ENCODE data around the gene CFHR2. TPM values are rescaled to one million over a fixed set of nuclear protein-coding genes. Genes with fewer than 3 reads are reported as not detected.
"Not testable (repeated sequence)": the region's sequence is repeated elsewhere in the genome, so short reads cannot be mapped to it uniquely, and the experiment has no call there.

Gene CFHR2
- under 1 TPM in 2 of 12 donors, not detected in 10; 0.23 to 0.74 TPM for polyA plus RNA-seq (ENCODE audit: insufficient read length in 12 of 12)
- long read RNA-seq, donor 1, result 0 reads
- long read RNA-seq, donor 2, result 0 reads
- long read RNA-seq, donor 3, result 0 reads
- long read RNA-seq, donor 4, result 0 reads
- long read RNA-seq, donor 5, result 0 reads
- long read RNA-seq, donor 6, result 0 reads
- long read RNA-seq, donor 7, result 0 reads
- long read RNA-seq, donor 8, result 0 reads
- long read RNA-seq, donor 9, result 0 reads
- long read RNA-seq, donor 10, result 0 reads
- long read RNA-seq, donor 11, result 0 reads

DNA sequence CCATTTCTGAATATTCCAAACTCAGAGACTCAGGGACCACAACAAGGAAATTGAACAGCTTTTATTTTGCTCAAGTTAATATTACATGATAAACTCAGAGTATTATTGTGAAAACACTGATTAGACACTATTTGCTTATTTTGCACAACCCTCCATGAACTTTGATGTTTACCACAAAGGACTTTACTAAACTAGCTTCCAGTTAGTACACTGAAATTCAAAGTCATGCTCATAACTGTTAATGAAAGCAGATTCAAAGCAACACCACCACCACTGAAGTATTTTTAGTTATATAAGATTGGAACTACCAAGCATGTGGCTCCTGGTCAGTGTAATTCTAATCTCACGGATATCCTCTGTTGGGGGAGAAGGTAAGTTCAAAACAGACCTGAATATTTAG, at the start of gene CFHR2:
TSS of gene CFHR2 (plus strand) at position 171 of the 400 bp plus-strand sequence. CDS start at position 314, 143 bp downstream.
- DNase-seq, result not testable (repeated sequence)

DNA sequence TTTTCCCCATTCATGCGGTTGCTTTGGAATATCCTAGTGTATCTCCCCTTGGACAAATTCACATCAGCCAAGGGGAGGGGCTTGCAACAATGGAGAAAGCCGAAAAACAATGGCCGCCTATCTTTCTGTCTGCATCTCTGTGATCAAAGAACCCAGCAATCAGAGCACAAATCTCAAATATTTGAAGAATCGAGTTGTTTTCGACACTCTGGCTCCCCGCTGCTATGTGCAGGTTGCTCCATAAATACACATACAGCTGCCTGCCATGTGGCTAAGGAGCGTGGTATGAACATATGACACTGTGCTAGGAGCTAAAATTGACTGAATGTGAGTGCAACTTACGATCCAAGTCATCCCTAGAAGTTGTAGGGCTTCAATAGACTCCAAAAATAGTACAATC, 47.2 kb upstream of the CFHR2 start:
- no peak for DNase-seq

DNA sequence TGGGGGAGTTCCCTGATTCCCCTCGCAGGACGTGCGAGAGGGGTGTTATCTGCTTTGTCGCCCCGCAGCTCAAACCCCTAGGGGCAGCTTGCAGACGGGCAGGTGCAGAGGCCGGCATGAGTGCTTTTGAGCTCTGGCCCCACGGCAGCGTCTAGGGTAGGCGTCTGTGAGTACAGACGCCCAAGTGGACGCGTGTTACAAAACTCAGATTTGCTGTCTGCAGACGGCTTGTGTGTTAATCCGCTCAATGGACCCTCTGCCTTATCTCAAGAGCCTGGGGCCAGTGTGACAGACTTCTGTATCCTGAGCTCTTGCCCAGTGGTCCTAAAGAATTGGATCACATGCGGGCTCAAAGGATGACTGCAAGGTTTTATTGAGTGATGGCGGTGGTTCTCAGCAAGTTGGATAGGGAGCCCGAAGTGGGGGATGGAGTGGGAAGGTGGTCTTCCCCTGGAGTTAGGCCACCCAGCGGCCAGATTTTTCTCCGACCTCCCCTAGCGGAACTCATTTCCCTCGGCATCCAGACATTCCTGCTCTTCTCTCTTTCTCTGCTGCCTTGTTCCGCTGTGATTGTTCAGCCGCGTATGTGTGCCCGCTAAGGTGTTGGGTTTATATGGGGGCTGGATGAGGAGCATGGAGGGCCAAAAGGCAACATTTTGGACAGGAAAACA, 46.2 kb upstream of the CFHR2 start:
- DNase-seq, result no peak

DNA sequence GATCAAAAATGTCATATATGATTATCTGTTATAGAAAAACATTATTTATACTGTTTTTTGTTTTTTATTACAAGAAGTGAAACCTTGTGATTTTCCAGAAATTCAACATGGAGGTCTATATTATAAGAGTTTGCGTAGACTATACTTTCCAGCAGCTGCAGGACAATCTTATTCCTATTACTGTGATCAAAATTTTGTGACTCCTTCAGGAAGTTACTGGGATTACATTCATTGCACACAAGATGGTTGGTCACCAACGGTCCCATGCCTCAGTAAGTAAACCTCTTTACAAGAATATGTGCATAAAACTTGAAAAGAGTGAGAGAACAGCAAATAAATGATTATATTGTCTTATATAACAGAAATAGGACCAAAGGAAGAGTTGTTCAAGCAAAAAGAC, 41.2 kb upstream of the CFHR2 start:
- no peak for DNase-seq

DNA sequence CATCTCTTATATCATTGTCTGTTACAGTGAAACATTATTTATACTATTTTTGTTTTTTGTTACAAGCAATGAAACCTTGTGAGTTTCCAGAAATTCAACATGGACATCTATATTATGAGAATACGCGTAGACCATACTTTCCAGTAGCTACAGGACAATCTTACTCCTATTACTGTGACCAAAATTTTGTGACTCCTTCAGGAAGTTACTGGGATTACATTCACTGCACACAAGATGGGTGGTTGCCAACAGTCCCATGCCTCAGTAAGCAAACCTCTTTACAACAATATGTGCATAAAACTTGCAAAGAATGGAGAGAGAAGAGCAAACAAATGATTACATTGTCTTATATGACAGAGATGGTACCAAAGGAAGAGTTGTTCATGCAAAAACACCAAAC, 33.3 kb upstream of the CFHR2 start:
- no peak for DNase-seq

DNA sequence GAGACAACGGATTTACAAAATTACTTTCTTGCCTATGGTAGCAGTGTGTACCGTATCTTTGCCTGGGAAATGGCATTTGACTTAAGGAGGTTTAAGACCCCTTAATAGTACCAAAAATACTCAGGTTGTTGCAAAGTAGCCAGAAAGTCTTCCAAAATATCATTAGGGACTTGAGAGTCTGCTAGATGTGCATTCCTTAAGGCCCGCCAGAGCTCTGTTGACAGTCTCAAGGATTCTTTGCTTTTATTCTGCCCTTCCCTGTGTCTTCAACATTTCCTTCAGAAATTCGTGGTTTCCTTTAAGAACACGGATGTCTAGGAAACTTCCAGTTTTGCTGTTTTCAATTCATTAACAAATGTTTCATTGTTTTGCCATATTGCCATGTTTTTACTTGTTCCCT, 31.3 kb upstream of the CFHR2 start:
- DNase-seq, result not testable (repeated sequence)

DNA sequence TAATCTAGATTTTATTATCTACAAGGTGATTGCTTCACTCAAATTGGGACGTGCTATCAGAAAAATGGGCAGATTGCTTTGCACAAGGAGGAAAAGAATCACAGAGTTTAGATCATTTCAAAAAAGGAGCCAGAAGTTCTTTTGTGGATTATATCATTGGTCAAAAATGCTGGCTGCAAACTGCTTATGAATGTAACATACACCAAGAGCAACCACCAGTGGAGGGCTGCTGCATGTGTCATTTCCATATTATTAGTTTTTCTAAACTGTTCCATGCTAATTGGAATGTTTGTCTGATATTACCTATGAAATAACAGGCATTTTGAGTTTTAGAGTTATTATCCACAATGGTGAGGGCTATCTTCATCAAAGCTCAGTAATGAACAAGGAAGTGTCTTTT, 16.7 kb upstream of the CFHR2 start:
- not testable (repeated sequence) for DNase-seq

DNA sequence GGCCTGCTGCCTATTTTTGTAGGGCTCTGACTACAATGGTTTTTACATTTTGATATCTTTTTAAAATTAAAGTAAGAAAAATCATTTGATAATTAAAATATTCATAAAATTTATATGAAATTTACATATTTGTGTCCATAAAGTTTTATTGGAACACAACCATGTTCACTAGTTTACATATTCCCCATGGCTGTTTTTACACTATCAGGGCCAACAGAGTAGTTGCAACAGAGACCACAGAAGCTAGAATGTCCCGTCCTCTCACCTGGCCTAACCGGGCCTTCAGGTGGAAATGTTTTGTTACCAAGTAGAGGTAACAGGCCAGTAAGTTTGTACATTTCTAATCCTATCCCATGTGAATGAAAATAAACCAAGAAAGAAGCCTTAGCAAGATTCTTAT, 10.7 kb upstream of the CFHR2 start:
- not testable (repeated sequence) for DNase-seq

DNA sequence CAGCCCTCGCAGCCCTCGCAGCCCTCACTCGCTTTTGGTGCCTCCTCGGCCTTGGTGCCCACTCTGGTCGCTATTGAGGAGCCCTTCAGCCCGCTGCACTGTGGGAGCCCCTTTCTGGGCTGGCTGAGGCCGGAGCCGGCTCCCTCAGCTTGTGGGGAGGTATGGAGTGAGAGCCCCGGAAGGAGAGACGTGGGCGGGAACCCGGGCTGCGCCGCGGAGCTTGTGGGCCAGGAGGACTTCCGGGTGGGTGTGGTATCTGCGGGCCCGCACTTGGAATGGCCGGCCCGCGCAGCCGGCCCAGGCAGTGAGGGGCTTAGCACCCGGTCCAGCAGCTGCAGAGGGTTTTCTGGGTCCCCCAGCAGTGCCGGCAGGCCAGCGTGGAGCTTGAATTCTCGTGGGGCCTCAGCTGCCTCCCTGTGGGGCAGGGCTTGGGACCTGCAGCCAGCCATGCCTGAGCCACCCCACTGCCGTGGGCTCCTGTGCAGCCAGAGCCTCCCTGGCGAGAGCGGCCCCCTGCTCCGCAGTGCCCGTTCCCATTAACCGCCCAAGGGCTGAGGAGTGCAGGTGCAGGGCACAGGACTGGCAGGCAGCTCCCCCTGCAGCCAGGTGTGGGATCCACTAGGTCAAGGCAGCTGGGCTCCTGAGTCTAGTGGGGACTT, 9.9 kb upstream of the CFHR2 start:
- no peak for DNase-seq

DNA sequence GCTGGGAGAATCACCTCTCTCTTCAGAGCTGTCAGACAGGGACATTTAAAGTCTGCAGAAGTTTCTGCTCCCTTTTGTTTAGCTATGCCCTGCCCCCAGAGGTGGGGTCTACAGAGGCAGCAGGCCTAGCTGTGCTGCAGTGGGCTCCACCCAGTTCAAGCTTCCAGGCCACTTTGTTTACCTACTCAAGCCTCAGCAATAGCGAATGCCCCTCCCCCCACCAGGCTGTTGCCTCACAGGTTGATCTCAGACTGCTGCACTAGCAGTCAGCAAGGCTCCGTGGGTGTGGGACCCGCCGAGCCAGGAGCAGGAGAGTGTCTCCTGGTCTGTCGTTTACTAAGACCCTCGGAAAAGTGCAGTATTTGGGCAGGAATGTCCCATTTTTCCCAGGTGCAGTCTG, 2.1 kb upstream of the CFHR2 start:
- DNase-seq, result not testable (repeated sequence)

DNA sequence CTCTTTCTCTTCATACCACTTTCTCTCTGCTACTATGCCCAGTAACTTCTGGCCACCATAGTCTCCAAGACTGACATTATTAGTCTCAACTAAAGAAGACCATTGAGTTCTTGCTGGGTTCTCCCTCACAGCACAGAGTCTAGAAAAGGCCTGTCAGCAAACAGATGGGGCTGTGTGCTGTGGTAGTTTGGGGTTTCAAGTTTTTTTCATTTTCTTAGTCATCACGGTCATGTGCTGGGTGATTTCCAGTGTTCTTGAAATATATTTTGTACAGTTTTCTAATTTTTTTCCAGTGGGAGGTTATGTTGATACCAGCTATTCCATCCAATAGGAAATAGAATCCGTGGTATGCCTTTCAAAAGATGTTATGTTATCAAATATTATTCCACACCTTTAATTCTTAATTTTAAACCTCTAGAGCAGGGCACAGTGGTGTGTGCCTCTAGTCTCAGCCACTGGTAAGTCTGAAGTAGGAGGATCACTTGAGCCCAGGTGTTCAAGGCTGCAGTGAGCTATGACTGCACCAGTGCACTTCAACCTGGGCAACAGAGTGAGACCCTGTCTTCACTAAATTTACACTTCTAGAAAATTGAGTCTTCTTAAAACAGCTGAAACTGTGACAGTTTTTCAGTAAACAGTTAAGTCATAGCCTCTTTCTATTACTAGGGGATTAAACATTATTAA, 8.3 kb downstream of the CFHR2 start:
- no peak for DNase-seq

DNA sequence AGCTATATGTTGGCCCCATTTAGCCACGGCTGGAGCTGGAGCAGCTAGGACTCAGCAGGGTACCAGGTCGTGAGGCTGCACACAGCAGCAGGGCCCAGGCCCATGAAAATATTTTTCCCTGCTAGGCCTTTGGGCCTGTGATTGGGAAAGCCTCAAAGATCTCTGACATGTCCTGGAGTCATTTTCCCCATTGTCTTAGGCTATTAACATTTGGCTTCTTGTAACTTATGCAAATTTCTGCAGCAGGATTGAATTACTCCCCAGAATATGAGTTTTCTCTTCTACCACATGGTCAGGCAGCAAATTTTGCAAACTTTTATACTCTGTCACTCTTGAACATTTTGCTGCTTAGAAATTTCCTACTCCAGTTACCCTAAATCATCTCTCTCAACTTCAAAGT, 11.2 kb downstream of the CFHR2 start:
- DNase-seq, result no peak

DNA sequence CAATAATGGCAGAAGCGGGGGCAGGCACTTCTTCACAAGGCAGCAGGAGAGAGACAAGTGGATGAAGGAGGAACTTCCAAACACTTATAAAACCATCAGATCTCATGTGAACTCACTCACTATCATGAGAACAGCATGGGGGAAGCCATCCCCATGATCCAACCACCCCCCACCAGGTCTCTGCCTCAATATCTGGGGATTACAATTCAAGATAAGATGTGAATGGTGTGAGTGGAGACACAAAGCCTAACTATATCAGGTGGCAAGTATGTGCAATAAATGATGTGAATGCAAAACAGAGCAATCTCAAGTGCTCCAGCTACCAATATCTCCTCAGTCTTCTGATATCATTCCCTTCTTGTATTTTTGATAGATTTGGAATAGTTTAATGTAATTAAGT, 12.4 kb downstream of the CFHR2 start:
- DNase-seq, result no peak

DNA sequence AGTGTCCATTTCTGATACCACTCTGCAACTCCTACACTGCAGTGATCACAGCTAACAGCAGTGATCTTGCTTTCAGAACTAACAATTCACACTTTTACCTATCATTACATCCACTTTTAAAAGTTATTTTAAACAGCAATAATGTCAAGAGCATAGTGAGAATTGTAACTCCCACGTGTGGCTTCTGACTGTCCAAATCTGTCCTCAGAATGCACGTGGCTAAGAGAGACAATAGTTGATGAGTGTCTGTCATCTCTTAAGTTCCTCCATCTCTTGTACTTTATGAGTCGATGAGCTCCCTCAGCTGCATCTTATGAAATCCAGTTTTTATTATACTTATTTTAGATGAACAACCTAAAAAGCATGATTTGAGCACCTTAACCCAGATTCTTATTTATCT, 17.3 kb downstream of the CFHR2 start:
- DNase-seq, result no peak

DNA sequence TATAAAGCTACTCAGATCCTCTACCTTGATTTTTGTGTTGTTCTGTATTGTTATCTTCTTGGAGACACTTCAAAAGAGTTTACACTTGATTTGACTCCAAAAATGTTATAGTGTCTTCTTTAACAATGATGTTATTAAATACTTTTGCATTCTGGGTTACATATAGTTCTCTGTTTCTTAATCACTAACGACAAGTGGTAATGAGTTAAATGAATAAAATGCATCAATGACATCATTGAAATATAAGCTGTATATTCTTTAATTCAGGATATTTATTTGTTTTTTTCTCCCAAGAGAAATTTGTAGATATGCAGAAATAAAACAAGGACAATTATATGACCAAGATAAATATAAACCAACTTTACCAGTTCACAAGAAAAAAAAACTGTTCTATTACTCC, 26.6 kb downstream of the CFHR2 start:
- no peak for DNase-seq

DNA sequence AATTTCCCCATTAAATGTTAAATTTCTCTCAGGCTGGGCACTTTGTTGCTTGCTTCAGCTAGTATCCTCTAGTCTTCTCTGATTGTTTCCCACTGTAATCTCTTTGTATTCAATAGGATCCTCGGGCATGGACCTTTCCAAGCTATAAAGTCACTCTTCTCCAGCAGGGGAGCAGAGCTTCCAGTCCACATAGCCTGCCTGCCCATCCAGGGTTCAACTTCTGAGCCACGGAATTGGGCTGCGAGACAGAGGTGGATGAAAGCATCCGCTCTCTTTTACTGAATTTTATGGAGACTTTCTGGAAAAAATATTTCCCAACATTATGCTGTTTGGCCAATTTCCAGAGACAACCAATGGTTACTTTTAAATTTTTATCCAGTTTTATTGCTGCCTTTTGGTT, 32.7 kb downstream of the CFHR2 start:
- DNase-seq, result no peak

DNA sequence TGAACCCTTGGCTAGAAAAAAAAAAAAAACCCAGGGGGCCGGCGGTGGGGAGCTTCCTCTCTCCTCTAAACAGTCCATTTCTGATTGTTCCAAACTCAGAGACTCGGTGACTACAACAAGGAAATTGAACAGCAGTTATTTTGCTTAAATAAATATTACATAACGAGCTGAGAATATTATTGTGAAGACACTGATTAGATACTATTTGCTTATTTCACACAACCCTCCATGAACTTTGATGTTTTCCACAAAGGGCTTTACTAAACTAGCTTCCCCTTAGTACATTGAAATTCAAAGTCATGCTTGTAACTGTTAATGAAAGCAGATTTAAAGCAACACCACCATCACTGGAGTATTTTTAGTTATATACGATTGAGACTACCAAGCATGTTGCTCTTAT, 33.7 kb downstream of the CFHR2 start, which contains the start of gene CFHR5:
TSS of gene CFHR5 (plus strand) at position 279 of the 400 bp plus-strand sequence. CDS start at position 388, 109 bp downstream.
- DNase-seq, result no peak

DNA sequence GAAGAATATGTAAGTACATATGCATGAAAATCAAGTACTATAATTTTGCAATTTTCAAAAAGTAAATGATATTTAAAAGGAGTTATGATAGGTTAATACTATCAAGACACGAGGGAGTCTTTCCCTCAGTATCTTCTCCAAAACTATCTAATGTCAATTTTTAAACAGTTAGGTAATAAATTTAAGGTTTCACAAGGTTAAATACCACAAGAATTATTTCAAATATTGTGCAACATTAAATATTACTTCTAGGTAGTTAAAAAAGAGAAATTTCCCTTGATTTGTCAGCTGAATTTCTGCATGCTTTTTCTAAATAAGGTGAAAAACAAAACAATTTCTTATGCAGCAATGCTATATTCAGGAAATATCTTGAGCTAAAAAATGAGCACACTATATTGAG, 37.3 kb downstream of the CFHR2 start:
- no peak for DNase-seq

DNA sequence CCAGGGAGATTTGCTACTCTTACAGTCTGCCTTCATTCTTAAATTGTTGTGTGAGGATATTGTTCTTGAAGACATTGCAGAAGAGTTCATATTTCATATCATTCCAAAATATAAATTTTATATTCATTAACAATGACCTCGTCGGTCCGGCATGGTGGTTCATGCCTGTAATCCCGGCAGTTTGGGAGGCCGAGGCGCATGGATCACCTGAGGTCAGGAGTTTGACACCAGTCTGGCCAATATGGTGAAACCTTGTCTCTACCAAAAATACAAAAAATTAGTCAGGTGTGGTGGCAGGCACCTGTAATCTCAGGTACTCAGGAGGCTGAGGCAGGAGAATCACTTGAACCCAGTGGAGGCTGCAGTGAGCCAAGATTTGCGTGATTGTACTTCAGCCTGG, 38.7 kb downstream of the CFHR2 start:
- DNase-seq, result not testable (repeated sequence)

DNA sequence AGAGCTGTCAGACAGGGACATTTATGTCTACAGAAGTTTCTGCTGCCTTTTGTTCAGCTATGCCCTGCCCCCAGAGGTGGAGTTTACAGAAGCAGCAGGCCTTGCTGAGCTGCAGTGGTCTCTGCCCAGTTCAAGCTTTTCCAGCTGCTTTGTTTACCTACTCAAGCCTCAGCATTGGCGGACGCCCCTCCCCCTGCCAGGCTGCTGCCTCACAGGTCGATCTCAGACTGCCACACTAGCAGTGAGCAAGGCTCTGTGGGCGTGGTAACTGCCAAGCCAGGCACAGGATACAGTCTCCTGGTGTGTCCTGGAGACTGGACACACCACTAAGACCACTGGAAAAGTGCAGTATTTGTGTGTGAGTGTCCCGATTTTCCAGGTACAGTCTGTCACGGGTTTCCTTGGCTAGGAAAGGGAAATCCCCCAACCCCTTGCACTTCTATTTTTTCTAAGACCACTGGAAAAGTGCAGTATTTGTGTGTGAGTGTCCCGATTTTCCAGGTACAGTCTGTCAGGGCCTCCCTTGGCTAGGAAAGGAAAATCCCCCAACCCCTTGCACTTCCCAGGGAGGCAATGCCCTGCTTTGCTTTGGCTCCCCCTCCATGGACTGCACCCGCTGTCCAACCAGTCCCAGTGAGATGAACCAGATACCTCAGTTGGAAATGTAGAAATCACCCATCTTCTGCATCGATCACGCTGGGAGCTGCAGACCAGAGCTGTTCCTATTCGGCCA, 48.5 kb downstream of the CFHR2 start:
- DNase-seq, result not testable (repeated sequence)

DNA sequence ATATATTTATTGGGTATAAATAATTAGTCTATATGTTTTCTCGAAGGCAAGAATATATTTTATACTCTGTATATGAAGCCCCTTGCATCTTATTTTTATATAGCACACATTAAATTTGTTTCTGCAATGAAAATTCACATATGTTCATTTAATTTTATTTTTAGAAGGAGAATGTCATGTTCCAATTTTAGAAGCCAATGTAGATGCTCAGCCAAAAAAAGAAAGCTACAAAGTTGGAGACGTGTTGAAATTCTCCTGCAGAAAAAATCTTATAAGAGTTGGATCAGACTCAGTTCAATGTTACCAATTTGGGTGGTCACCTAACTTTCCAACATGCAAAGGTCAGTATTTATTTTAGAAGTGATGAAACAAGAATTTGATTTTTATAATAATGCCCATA, 50.4 kb downstream of the CFHR2 start:
- no peak for DNase-seq

DNA sequence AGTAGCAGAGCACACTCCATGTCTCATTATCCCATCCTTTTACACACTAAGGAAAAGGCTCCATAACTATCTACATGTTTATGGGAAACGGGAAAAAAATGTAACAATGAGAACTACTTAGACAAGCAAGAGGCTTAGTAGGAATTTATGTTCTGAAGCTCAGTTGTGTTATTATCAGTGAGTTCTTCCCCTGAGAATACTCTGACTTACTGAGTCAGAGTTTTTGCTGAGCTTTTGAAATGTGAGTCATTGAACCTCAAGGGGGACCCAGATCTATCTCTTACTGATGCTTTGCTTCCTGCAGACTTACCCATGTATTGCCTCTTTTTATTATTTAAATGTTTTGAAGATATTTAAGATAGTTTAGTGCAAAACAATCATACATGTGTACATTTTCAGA, 53.9 kb downstream of the CFHR2 start:
- no peak for DNase-seq
